RWPE2 (cell line): ENCODE results near the gene CDKL4.

Experiments used
- ATAC-seq: fragments of 200-7000 bp; cut with Tn5 transposase; 3 replicates; pipeline ENCODE4 v1.9.1; 2021; ENCODE audit warnings: low read depth
- DNase-seq: peaks from one replicate; pipeline ENCODE4 v3.0.0-alpha.2; 2020; ENCODE audit warnings: low spot score
- H3K27ac ChIP-seq: fragments of 450-650 bp; 2 replicates; pipeline ENCODE4 v1.5.1; 2017; ENCODE audit warnings: mild to moderate bottlenecking; ENCODE audit not compliant: poor library complexity, severe bottlenecking
- H3K27me3 ChIP-seq: fragments of 250-450 bp; sonication (Bioruptor Pico); 2 replicates; pipeline ENCODE4 v1.5.1; 2021; ENCODE audit warnings: mild to moderate bottlenecking, moderate library complexity; ENCODE audit not compliant: insufficient read depth, poor library complexity, severe bottlenecking
- H3K36me3 ChIP-seq: fragments of 250-450 bp; sonication (Bioruptor Pico); 2 replicates; pipeline ENCODE4 v1.5.1; 2020; ENCODE audit warnings: low read depth, mild to moderate bottlenecking, moderate library complexity
- H3K4me1 ChIP-seq: fragments of 250-450 bp; sonication (Bioruptor Pico); 2 replicates; pipeline ENCODE4 v1.5.1; 2021; ENCODE audit warnings: mild to moderate bottlenecking, moderate library complexity; ENCODE audit not compliant: insufficient read depth, poor library complexity, severe bottlenecking
- H3K4me3 ChIP-seq: fragments of 250-450 bp; sonication (Bioruptor Pico); 2 replicates; pipeline ENCODE4 v1.5.1; 2021; ENCODE audit warnings: mild to moderate bottlenecking, moderate library complexity; ENCODE audit not compliant: severe bottlenecking
- H3K9me3 ChIP-seq: fragments of 250-450 bp; sonication (Bioruptor Pico); 2 replicates; pipeline ENCODE4 v1.5.1; 2021; ENCODE audit warnings: mild to moderate bottlenecking, moderate library complexity; ENCODE audit not compliant: severe bottlenecking
- TF ChIP-seq, protein P1 (sequence below): fragments of 450-650 bp; IDR thresholded peaks from one replicate; pipeline ENCODE4 v1.5.1; 2017; ENCODE audit warnings: mild to moderate bottlenecking, moderate library complexity; ENCODE audit not compliant: poor library complexity, severe bottlenecking

The CDKL4 gene

DNA sequence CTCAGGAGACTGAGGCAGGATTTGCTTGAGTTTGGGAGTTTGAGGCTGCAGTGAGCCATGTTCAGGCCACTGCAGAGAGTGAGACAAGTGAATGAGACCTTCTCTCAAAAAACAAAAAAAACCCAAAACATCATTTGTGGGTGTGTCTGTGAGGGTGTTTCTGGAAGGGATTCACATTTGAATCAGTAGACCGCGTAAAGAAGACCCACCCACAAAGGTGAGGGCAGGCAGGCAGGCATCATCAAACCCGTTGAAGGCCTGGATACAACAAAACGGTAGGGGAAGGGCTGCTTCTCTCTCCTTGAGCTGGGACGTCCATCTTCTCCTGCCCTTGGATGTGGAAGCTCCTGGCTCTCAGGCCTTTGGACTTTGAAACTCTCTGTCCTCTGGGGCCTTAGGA is 25.4 kb downstream of the CDKL4 start:
- ATAC-seq (no peak), DNase-seq (no peak)
- Histone ChIP-seq H3K36me3 (no peaks in the 10 kb centered on the region), H3K27ac (no peak overlapping the region), H3K27me3 (no peaks in the 10 kb centered on the region), H3K4me1 (no peaks in the 10 kb centered on the region), H3K4me3 (no peak overlapping the region), H3K9me3 (no peaks in the 10 kb centered on the region)
- TF ChIP-seq, protein P1, sequence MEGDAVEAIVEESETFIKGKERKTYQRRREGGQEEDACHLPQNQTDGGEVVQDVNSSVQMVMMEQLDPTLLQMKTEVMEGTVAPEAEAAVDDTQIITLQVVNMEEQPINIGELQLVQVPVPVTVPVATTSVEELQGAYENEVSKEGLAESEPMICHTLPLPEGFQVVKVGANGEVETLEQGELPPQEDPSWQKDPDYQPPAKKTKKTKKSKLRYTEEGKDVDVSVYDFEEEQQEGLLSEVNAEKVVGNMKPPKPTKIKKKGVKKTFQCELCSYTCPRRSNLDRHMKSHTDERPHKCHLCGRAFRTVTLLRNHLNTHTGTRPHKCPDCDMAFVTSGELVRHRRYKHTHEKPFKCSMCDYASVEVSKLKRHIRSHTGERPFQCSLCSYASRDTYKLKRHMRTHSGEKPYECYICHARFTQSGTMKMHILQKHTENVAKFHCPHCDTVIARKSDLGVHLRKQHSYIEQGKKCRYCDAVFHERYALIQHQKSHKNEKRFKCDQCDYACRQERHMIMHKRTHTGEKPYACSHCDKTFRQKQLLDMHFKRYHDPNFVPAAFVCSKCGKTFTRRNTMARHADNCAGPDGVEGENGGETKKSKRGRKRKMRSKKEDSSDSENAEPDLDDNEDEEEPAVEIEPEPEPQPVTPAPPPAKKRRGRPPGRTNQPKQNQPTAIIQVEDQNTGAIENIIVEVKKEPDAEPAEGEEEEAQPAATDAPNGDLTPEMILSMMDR, result no peak

- no peaks in the 10 kb centered on the region for H3K27me3 ChIP-seq
- no peak for ATAC-seq
- DNase-seq, result no peak
- H3K4me1 ChIP-seq, result no peaks in the 10 kb centered on the region
- TF ChIP-seq, protein P1, result no peak
- no peaks in the 10 kb centered on the region for H3K36me3 ChIP-seq
- H3K4me3 ChIP-seq, result no peak overlapping the region
- no peak overlapping the region for H3K27ac ChIP-seq
- H3K9me3 ChIP-seq, result no peaks in the 10 kb centered on the region
Observed at GRCh38 chr2:39217192-39217550, 26.6 kb downstream of the CDKL4 start.

DNA sequence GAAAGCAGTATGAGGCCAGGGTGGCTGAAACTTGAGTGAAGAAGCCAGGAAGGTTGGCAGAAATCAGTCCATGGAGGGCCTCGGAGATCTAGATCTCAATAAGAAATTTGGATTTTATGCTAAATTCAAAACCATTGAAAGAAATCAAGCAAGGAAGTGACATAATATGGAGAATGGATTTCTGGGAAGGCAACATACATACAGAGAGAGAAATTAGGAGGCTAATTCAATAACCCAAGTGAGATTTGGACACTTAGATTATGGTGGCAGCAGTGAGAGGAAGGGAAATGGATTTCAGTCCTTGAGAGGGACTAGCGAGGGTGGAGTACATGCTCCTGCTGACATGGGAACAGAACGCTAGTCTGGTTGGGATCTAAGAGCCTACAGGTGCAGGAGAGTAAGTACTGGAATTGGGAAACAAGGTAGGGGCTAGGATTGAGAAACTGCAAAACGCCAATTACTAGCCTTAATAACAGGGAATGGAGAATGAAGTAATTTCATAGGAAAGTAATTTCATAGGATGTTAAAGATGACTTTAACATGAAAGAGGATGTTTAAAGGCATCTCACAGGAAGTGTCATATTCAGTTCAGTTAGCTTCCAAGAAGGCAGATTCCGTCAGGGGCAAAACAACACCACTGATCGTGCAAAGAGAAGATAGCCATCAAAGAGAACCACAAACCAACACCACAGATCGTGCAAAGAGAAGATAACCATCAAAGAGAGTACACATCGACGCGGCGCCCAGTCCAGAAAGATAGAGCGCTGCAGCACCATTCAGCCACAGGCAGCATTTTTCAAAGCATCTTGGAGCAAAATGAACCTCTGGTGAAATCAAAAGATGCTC is 27.2 kb downstream of the CDKL4 start:
- ATAC-seq, result no peak
- TF ChIP-seq, protein P1, result no peak
- Histone ChIP-seq H3K4me1 (no peaks in the 10 kb centered on the region), H3K4me3 (no peak overlapping the region), H3K9me3 (no peaks in the 10 kb centered on the region), H3K27ac (no peak overlapping the region), H3K27me3 (no peaks in the 10 kb centered on the region), H3K36me3 (no peaks in the 10 kb centered on the region)
- DNase-seq, result no peak

DNA sequence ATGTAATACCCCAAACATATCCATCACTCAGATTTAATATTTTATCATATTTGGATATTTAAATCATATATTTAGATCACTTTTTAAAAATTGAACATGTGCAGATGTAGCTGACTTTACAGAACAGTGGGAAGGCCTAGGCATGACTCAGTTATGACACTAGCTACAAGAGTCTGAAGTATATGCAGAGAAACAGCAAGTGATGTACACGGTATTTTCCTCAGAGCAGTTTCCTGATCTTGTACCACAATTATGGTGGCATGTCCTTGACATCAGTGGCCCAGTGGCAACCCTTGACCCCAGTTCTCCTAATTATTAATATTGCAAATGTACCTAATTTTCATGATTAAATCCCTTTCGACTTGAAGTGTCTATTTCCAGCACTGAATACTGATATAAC is 28.2 kb downstream of the CDKL4 start:
- no peak for DNase-seq
- TF ChIP-seq, protein P1, result no peak
- no peaks in the 10 kb centered on the region for H3K27me3 ChIP-seq

GRCh38 chr2:39213015-39213414 is 30.8 kb downstream of the CDKL4 start:
- Histone ChIP-seq H3K4me1 (no peaks in the 10 kb centered on the region), H3K4me3 (no peak overlapping the region), H3K27me3 (no peaks in the 10 kb centered on the region), H3K36me3 (no peaks in the 10 kb centered on the region), H3K27ac (no peak overlapping the region), H3K9me3 (no peaks in the 10 kb centered on the region)
- no peak for ATAC-seq
- TF ChIP-seq, protein P1, result no peak
- DNase-seq, result no peak

More for the DNA sequence above, 28.2 kb downstream of the CDKL4 start:
- H3K4me1 ChIP-seq, result no peaks in the 10 kb centered on the region
- H3K27ac ChIP-seq, result no peak overlapping the region
- H3K36me3 ChIP-seq, result no peaks in the 10 kb centered on the region
- H3K4me3 ChIP-seq, result no peak overlapping the region
- no peaks in the 10 kb centered on the region for H3K9me3 ChIP-seq
- ATAC-seq, result no peak
